Chondrocyte (in vitro differentiated cells): Measurements from ENCODE around the gene DGKI. TPM values are rescaled to one million over a fixed set of nuclear protein-coding genes. Genes with fewer than 3 reads are reported as not detected.

Source experiments
- DNase-seq: peaks from one replicate; pipeline ENCODE4 v3.0.0; 2021; ENCODE audit warnings: mixed read lengths, low spot score
- H3K27ac Mint-ChIP-seq: one replicate; pipeline ENCODE4 v1.8.0; 2021; ENCODE audit warnings: mild to moderate bottlenecking, moderate library complexity, mixed read lengths; ENCODE audit not compliant: unreplicated experiment
- H3K27me3 Mint-ChIP-seq: 2 replicates; pipeline ENCODE4 v1.8.0; 2021; ENCODE audit warnings: low read depth, mixed read lengths
- H3K36me3 Mint-ChIP-seq: 2 replicates; pipeline ENCODE4 v1.8.0; 2021; ENCODE audit warnings: low read depth, mixed read lengths
- H3K4me1 Mint-ChIP-seq: 2 replicates; pipeline ENCODE4 v1.8.0; 2021; ENCODE audit warnings: low read depth, mild to moderate bottlenecking, mixed read lengths
- H3K4me3 Mint-ChIP-seq: one replicate; pipeline ENCODE4 v1.8.0; 2021; ENCODE audit warnings: mild to moderate bottlenecking, moderate library complexity, mixed read lengths; ENCODE audit not compliant: unreplicated experiment
- H3K9me3 Mint-ChIP-seq: 2 replicates; pipeline ENCODE4 v1.8.0; 2021; ENCODE audit warnings: low read depth, mixed read lengths
- CTCF ChIP-seq: fragments of 200-600 bp; sonication (generic); IDR thresholded peaks from 2 replicates; pipeline ENCODE4 v1.5.0; 2021; ENCODE audit warnings: antibody characterized with exemption, mild to moderate bottlenecking, moderate library complexity
- total RNA-seq: library from RNA; stranded (reverse); gene quantifications from 3 replicates; pipeline ENCODE4 v1.2.1, GENCODE V29; 2021

DGKI gene
- total RNA-seq, 1 donor from 2014 or later: 15.3 TPM

GRCh38 chr7:137818036-137818435 is 28.7 kb downstream of the DGKI start:
- Mint-ChIP-seq H3K27ac (no peak overlapping the region), H3K9me3 (no peaks in the 10 kb centered on the region), H3K4me1 (peaks cover 55% of the 10 kb centered on the region), H3K27me3 (no peaks in the 10 kb centered on the region), H3K36me3 (peaks cover 8% of the 10 kb centered on the region), H3K4me3 (no peak overlapping the region)
- no peak for TF ChIP-seq CTCF
- DNase-seq: no peak

- TF ChIP-seq CTCF: peak; percentile 59
- DNase-seq: no peak
- no peaks in the 10 kb centered on the region for H3K9me3 Mint-ChIP-seq
- H3K27ac Mint-ChIP-seq: peak overlapping the region; percentile 58
- H3K27me3 Mint-ChIP-seq: no peaks in the 10 kb centered on the region
- H3K36me3 Mint-ChIP-seq: peaks cover 8% of the 10 kb centered on the region
- peaks cover 48% of the 10 kb centered on the region for H3K4me1 Mint-ChIP-seq
- H3K4me3 Mint-ChIP-seq: no peak overlapping the region
Observed at GRCh38 chr7:137816696-137817320, 30.0 kb downstream of the DGKI start.

- Mint-ChIP-seq H3K36me3 (peaks cover 14% of the 10 kb centered on the region), H3K4me1 (peaks cover 22% of the 10 kb centered on the region), H3K27me3 (no peaks in the 10 kb centered on the region), H3K4me3 (no peak overlapping the region), H3K9me3 (no peaks in the 10 kb centered on the region), H3K27ac (no peak overlapping the region)
- DNase-seq: no peak
- TF ChIP-seq CTCF: no peak
Observed at GRCh38 chr7:137813541-137813940, 33.2 kb downstream of the DGKI start.

- no peaks in the 10 kb centered on the region for H3K9me3 Mint-ChIP-seq
- no peak overlapping the region for H3K27ac Mint-ChIP-seq
- no peak for DNase-seq
- H3K4me3 Mint-ChIP-seq: no peak overlapping the region
- no peaks in the 10 kb centered on the region for H3K27me3 Mint-ChIP-seq
- H3K4me1 Mint-ChIP-seq: peaks cover 8% of the 10 kb centered on the region
- no peak for TF ChIP-seq CTCF
- H3K36me3 Mint-ChIP-seq: peaks cover 22% of the 10 kb centered on the region
Observed at GRCh38 chr7:137810248-137810647, 36.5 kb downstream of the DGKI start.

GRCh38 chr7:137804836-137805235 is 41.9 kb downstream of the DGKI start:
- DNase-seq: no peak
- no peak overlapping the region for H3K4me3 Mint-ChIP-seq
- peaks cover 27% of the 10 kb centered on the region for H3K36me3 Mint-ChIP-seq
- peaks cover 37% of the 10 kb centered on the region for H3K4me1 Mint-ChIP-seq
- no peak for TF ChIP-seq CTCF
- H3K27me3 Mint-ChIP-seq: no peaks in the 10 kb centered on the region
- no peak overlapping the region for H3K27ac Mint-ChIP-seq
- no peaks in the 10 kb centered on the region for H3K9me3 Mint-ChIP-seq
